Iris pigment epithelial cell (primary cell): ENCODE data around the gene COL8A2.

Experiments
- DNase-seq: peaks from one replicate; pipeline ENCODE4 v3.0.0-alpha.2; 2011; ENCODE audit warnings: low read depth

COL8A2 gene

DNA sequence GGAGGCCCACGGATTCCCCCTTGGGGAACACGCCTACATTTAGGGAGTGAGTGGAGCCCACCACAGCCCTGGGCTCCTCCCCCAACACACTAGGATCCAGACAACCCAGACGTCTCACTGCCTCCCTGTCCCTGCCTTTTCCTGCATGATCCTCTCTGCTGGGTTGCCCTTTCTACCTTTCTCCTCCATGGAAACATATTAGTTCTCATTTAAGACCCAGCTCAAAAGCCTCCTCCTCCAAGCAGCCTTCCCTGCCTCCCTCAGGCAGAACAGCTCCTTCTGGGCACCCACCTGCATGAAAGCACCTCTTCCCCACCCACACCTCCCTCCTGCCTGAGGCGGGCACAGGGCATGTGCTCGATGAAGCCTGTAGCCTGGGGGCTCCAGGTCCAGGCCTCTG is 10.7 kb downstream of the COL8A2 start:
- DNase-seq: no peak

DNA sequence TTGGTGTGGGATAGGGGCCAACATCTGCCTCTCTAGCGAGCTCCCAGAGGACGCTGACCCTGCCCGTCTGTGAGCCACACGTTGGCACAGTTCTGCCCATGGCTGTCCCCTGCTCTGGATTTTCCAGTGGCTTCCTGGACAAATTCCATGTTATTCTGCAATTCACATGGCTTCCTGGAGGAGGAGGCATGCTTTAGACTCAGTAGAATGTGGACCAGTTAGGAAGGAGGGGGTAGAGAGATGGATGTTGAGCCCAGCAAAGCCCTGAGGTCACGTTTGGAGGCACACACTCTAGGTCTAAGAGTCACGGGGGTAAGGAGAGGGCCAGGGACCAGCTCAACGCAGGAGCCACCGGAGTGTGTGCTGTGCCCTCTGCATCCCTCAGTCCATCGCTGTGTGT is 12.2 kb downstream of the COL8A2 start:
- no peak for DNase-seq

DNA sequence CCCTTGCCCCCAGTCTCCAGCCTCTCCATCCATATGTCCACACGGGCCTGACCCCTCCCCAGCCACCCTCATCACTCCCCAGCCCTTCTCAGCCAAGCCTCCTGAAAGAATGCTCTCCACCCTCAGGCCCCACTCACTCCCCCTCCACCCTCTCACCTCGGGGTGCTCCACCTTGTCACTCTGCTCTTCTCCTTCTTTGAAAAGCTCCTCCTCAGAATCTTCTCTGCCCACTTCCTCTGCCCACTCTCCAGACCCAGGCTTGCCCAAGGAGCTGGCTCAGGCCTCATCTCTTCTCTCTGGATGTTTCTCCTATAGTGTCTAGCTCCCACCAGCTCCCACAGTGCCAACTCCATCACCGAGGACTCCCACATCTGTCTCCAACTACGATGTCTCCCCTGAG is 13.9 kb downstream of the COL8A2 start:
- no peak for DNase-seq

DNA sequence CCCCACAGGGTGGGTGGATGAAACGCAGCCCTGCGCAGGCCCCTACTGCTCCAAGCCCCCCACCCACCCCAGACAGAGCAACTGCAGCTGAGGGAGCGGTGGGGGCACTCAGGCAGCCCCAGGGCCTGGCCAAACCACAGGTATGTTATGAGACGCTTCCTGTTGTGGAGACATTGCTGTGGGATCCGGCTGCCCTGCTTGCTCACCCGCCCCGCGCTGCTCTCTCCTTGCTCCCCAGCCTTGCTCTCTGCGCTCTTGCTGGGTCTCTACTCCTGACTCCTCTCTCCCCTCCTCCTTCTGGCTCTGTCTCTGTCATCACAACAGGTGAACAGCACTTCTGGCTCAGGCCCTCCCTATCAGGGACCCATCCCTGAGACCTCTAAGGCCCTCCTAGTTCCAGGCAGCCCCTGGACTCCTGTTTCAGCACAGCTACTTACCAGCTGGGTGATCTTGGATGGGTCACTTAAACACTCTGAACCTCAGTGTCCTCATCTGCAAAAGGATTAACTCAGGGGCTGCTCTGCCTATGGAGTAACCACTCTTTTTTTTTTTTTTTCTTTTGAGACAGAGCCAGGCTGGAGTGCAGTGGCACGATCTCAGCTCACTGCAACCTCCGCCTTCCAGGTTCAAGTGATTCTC is 15.9 kb downstream of the COL8A2 start:
- peak; percentile 95 for DNase-seq

DNA sequence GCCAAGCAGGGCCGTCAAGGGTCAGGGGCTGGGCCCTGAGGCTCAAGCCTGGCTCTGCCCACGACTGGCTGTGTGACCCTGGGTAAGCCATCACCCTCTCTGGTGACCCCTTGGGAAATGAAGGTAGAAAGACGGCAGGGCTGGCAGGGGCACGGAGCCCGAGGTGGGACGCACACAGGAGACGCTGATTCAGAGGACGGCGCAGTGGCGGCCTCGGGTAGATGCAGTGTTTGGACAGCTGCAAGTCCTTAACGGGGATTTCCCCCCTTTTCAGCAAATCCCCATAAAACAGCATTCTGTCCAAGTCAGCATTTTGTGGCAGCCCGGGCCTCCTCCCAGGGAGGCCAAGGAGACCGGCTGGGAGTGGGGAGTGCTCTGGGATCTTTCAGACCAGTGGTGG is 16.7 kb downstream of the COL8A2 start:
- DNase-seq: peak; percentile 83

DNA sequence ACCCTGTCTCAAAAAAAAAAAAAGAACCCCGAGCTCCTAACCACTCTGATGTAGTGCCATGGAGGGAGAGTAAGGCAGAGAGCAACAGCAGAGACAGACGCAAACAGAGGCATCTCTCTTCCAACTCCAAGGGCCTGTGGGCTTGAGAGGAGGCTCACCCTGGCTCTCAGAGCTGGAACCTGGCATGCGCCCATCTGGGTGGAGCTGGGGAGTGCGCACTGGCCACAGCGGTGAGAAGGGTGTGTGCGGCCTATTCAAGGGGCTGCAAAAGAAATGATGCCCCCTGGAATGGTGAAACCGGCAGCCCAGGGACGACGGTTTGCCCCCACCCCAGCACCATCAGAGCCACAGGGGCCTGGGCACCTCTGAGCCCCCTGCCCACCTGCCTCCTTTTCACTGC is 17.6 kb downstream of the COL8A2 start:
- DNase-seq: no peak

DNA sequence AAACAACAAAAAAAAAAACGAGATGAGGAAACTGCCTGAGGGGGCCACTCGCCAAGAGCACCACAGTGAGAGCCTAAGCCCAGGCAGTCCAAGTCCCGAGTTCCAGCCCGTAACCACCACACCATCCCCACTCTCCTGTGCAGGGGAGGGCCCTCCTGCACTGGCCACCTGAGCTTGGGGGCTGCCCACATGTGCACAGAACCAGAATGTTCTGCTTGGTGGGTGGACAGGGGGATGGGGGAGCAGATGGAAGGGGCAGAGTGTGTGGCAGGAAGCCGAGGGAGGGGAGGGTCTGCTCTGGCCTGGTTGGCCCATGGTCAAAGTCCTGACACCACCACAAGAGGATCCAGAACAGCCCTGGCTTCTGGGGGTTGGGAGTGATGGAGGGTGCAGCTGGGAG is 18.8 kb downstream of the COL8A2 start:
- no peak for DNase-seq

DNA sequence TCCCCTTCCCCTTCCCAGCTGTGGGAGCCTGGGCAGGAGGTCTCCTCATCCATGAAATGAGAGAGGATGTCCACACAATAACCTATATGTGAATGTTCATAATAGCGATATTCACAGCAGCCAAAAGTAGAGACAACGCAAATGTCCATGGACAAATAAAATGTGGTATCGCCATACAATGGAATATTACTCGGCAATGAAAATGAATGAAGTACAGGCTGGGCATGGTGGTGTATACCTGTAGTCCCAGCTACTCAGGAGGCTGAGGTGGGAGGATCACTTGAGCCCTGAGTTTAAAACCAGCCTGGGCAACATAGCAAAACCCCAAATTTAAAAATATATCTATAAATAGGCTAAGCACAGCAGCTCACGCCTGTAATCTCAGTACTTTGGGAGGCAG is 23.5 kb downstream of the COL8A2 start:
- no peak for DNase-seq

DNA sequence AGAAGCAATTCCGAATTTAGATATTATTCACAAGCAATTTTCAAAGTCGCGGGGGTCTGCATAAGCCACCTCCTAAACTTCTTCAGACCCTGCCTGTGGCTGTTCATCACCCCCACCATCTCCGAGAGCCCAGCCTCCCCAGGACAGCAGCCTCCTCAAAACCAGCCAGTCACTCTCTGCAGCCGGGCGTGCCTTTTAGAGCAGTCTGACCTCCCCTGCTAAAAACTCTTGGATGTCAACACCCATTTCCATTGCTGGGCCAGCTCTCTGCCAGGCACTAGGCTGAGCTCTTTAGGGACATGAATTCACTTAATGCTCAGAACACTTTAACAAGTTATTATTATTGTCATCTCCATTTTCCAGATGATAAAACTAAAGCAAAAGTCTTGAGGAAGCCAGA is 24.6 kb downstream of the COL8A2 start:
- no peak for DNase-seq

DNA sequence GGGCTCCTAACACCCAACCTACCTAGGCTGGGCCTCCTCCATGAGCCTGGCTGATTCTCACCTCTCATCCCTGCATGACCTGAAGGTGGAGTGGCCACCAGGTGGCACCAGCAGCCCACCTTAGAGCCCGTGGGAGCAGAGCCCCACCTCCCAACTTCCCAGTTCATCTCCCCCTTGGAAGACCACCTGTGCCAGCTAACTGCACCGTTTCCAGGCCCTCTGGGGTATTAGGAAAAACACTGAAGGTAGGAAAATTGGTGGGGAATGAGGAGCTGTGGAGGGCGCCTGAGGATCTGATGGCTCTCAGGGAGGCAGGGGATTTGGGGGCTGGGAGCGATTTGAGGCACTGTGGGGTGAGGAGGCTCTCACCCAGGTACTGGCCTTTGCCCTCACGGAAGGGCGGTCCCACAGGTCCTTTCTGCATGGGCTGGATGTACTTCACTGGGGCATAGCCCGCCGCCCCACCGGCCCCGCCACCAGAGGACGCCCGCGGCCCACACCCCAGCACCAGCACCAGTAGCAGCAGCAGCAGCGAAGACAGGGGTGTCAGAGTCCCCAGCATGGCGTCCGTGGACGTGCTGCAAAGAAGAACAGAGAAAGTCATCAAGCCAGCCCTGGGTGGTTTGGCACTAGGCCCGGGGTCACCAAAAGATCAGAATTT is 25.2 kb downstream of the COL8A2 start:
- peak; percentile 66 for DNase-seq

DNA sequence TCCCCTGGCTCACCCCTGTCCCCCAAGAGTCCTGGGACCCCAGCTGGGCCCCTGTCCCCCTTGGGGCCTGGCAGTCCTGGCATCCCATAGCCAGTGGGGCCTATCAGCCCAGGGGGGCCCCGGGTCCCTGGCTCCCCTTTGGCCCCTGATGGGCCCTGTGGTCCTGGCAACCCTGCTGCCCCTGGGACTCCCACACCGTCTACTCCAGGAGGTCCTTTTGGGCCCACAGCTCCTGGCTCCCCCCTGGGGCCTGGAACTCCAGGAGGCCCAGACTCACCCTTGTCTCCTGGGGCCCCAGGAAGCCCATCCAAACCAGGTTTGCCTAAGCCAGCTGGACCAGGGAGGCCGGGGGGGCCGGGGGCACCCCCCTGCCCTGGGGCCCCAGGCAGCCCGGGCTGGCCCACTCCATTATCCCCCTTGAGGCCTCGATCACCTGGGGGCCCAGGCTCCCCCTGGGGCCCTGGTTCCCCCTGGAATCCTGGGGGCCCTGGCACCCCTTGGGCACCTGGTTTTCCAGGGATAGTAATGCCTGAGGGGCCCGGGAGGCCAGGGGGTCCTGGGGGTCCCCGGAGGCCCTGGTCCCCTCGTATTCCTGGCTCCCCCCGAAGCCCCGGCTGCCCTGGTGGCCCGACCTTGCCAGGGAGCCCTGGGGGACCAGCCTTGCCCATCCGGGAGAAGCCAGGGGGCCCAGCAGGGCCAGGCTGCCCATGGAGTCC is 26.2 kb downstream of the COL8A2 start:
- no peak for DNase-seq

DNA sequence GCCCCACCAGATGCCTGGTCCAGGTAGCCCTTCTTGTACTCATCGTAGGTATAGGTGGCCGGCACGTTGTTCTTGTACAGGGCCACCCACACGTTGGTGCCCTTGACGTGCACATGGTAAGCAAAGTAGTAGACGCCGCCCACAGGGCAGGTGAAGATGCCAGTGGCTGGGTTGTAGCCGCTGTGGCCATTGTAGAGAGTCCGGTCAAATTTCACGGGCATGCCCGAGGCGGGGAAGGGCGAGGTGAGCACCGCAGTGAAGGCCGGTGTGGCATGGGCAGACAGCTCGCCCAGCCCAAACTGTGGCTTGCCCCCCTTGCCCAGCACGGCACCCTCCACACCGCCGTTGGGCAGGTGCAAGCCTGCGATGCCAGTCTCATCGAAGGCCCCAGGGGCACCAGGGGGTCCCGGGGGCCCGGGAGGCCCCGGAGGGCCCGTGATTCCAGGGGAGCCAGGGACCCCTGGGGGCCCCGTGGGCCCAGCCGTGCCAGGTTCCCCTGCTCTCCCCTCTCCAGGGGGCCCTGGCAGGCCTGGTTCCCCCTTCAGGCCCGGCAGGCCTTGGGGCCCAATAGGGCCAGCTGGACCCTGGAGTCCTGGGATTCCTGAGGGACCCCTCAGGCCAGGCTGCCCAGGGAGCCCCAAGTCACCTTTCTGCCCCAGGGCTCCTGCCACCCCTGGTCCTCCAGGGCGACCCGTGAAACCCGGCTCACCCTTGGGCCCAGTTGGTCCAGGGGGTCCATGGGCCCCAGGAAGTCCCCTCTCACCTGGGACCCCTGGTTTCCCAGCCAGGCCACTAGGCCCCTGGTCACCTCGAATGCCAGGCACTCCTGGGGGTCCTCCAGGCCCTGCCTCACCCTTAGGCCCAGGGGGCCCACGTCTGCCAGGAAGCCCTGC is 27.1 kb downstream of the COL8A2 start:
- no peak for DNase-seq

DNA sequence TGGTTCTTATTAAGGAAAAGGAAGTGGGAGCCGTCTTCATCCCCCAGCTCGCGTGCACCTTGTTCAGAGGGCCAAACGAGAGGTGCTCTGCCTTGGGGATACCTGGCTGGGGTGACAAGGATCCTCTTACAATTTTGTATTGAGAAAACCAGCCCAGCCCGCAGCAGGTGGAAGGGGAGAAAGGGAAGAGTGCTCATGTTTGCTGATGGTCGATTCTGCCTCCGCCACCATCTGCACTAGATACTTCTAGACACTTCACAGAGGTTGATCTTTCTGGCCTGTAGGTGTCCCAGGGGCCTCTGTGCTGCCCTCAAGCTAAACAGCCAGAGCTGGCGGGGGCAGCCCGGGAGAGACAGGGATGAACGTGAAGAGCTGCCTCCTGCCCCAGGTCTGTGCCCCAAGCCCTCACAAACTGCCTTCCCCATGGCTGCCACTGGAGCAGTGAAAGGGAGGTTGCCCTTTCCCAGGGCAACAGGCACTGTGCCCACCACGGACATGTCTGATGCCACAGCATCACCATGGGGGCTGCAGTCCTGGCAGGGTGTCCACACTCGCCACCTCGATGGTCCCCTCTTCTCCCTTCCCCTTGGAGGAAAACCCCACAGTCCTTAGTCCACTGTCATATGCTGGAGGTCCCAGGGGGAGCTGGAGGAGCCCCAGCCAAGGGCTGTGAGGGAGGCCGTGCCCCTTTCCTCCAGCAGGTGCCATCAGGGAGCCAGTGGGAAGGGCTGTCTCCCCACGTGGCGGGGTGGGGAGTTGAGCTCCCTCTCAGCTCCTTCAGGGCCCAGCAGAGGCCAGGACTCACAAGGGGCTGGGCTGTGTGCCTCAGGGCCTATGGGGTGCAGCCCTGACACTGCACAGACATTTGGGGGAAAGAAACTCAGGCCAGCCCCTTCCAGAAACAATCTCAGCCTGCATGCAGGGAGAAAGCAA is 28.3 kb downstream of the COL8A2 start:
- no peak for DNase-seq

DNA sequence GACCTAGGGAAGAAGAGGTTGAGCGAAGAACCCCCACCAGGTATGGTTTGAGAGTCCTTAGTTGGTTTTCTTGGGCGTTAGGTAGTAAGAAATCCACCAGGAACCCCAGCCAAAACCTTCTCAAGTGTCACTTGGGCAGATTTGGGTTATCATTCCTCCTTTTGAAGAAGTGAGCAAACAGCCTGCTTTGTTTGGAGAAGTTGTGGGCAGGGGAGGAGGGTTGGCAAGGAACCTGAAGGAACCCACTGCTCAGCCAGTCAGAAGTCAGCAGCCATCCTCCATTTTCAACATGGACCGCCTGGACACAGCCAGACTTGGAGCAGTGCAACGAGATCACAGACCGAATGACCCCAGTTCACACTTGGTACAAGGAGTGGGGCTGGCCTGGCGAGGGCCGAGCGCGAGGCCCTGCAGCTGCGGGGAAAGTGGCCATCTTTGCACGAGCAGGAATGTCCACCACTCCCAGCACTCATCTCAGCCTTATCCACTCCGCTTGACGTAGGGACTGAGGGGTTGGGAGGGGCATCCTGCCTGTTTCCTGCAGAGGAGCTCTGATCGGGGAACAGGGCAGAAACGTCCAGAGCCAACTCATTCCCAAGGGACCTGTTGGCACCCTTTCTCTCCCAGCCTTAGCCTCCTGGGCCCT is 29.1 kb downstream of the COL8A2 start:
- no peak for DNase-seq

DNA sequence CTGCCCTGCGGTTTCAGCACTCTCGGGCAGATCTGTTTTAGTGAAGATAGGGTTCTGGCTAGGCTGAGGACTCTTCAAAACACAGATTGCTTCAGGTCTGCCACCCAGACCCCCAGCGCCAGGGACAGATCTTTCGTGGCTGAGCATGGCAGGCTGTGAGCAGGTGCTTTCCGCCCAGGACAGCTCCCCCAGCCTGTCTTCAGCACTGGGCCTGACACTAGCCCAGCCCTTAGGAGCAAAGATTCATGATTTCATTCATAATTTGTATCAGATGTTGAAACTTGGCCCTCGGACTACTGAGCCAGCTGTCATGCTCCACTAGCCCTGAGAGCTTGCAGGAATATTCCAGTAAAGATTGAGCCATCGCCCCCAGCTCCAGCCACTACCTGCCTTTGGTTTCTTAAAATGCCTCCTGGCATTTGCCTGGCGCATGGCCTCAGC is 30.4 kb downstream of the COL8A2 start:
- no peak for DNase-seq

DNA sequence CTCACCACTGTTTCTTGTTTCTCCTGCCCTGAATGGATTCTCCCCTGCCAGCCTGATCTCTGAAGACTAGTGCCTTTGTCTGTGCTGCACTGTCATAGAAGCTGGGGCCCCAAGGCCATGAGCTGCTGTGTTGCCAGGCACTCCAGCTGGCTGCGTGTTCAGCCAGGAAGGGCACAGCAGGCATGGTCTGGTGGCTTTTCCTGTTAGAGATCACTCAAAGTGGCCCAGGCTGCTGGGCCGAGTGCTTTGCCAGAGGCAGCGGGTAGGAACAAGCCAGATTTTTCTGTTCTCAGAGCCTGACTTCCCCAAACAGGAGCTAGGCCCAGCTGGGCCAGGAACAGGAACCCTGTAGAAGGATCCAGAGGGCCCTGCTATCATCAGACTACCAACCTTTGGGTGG is 31.1 kb downstream of the COL8A2 start:
- no peak for DNase-seq

DNA sequence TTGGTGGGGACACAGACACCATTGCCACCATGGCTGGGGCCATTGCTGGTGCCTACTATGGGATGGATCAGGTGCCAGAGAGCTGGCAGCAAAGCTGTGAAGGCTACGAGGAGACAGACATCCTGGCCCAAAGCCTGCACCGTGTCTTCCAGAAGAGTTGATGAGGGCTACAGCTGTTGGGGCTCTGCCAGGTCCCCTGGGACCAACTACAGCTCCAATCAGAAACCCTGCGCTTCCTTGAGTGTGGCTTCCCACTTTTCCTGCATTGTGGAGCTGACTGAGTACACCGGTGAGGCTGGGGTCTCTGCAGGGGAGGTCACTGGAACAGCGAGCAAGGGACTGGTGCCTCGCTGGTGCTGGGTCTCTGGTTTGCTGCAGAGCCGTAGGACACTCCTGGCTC is 31.8 kb downstream of the COL8A2 start:
- no peak for DNase-seq

DNA sequence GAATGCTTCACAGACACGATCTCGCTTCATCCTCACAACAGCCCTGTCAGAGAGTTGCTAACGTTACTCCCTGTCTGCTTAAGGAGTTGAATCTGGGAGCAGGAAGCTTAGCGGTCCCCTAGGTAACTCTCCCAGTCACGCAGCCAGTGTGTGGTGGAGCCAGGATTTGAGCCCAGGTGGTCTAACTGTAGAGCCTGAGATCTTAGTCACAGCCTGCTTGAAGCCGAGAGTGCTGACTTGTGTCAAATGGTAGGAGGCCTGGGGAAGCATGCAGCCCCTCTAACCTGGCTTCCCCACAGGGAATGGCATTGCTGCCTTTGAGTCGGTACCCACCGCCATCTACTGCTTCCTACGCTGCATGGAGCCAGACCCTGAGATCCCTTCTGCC is 32.2 kb downstream of the COL8A2 start:
- DNase-seq: no peak

DNA sequence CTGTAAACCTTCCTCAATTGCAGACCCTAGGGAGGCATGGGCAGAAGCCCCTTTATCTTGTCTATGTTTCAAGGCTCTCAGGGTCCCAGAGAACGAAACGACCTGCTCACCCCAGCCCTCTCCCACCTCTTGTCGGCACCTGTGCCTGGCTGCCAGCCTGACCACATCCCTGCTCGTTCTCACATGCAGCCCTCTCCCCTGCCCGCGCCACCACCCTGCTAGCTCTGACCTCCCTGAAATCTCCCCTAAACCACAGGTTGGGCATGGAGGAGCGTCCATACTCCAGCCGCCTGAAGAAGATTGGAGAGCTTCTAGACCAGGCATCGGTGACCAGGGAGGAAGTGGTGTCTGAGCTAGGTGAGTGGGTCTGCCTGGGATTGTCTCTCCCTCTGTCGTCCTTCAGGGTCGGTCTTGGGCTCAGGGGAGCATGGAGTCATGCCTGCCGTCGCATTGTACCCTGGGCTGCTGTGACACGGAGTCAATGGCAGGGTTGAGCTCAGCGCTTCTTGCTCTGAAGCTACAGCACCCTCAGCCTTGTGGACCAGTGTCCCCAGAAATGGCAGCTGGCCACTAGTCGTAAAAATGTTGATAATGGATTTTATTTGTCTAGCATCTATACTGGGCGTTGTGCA is 32.7 kb downstream of the COL8A2 start:
- DNase-seq: no peak

DNA sequence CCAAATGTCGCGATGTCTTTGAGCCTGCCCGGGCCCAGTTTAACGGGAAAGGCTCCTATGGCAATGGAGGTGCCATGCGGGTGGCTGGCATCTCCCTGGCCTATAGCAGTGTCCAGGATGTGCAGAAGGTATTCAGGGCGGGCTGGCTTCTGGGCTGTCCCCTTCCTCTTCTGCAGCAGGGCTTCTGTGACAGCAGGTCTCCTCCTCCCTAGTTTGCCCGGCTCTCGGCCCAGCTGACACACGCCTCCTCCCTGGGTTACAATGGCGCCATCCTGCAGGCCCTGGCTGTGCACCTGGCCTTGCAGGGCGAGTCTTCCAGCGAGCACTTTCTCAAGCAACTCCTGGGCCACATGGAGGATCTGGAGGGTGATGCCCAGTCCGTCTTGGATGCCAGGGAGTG is 33.3 kb downstream of the COL8A2 start:
- no peak for DNase-seq
